GM12878 (cell line): ENCODE data around the gene GPR148. TPM values are rescaled to one million over a fixed set of nuclear protein-coding genes. Genes with fewer than 3 reads are reported as not detected.

Experiments used
- ATAC-seq: fragments of 200-7000 bp; cut with Tn5 transposase; 3 replicates; pipeline ENCODE4 v1.9.1; 2020; ENCODE audit warnings: mild to moderate bottlenecking, moderate library complexity
- BruUV-seq: library from RNA; stranded (reverse); fragments of 400-500 nt; replicated peaks from 2 replicates; lab custom pipeline; 2021; lab: Mats Ljungman, UMichigan
- CTCF ChIA-PET: fragments of 300-600 bp; sonication (Branson Sonifier 250); formaldehyde crosslinking; extraction: SDS; loops from one replicate; lab custom pipeline; 2021; ENCODE audit warnings: inconsistent platforms; lab: Yijun Ruan, JAX
- POLR2A ChIA-PET: fragments of 350-600 bp; formaldehyde crosslinking; extraction: SDS; loops from one replicate; lab custom pipeline; 2021; ENCODE audit warnings: inconsistent platforms; lab: Charles Lee
- RAD21 ChIA-PET: fragments of 300-600 bp; sonication (Branson Sonifier 250); formaldehyde crosslinking; loops from one replicate; lab custom pipeline; 2023; ENCODE audit warnings: antibody characterized with exemption; ENCODE audit not compliant: unreplicated experiment; lab: Charles Lee
- SMC1A ChIA-PET: fragments of 300-600 bp; sonication (Branson Sonifier 250); formaldehyde crosslinking; loops from one replicate; lab custom pipeline; 2023; ENCODE audit not compliant: unreplicated experiment, uncharacterized antibody; lab: Charles Lee
- DNase-seq: peaks from one replicate; pipeline ENCODE4 v3.0.0-alpha.2; 2011; ENCODE audit warnings: low read depth, low spot score
- FAIRE-seq: peaks from 3 replicates; lab custom pipeline; 2011; peaks lifted over from hg19 to GRCh38; lab: Jason Lieb, UNC
- H2AFZ ChIP-seq: 2 replicates; pipeline ENCODE4 v1.6.0; 2011; ENCODE audit warnings: low read depth, low read length, control low read depth; ENCODE audit not compliant: control insufficient read depth
- H3K27ac ChIP-seq: 2 replicates; pipeline ENCODE4 v1.5.1; 2011; ENCODE audit warnings: control low read depth; ENCODE audit not compliant: control insufficient read depth, insufficient read depth
- H3K27me3 ChIP-seq, 2 experiments: replicated peaks in 1 of 2; 2 replicates each; pipeline versions ENCODE4 v1.6.0 to v1.6.1; 2011; ENCODE audit warnings: low read length in 1 of 2; ENCODE audit not compliant: control insufficient read depth in 2 of 2, insufficient read depth in 2 of 2
- H3K36me3 ChIP-seq, 2 experiments: 2 replicates each; pipeline ENCODE4 v1.5.1; 2011; ENCODE audit warnings: low read length in 1 of 2; ENCODE audit not compliant: control insufficient read depth in 2 of 2, insufficient read depth in 2 of 2
- H3K4me1 ChIP-seq: 2 replicates; pipeline ENCODE4 v1.6.1; 2011; ENCODE audit warnings: mild to moderate bottlenecking, low read length, moderate library complexity, mixed read lengths; ENCODE audit not compliant: control insufficient read depth, insufficient read depth
- H3K4me2 ChIP-seq: 2 replicates; pipeline ENCODE4 v1.6.0; 2011; ENCODE audit warnings: control low read depth; ENCODE audit not compliant: control insufficient read depth, insufficient read depth
- H3K4me3 ChIP-seq: fragments of 200-600 bp; sonication (generic); 2 replicates; pipeline ENCODE4 v1.5.1; 2016
- H3K79me2 ChIP-seq: 2 replicates; pipeline ENCODE4 v1.6.0; 2011; ENCODE audit warnings: low read length; ENCODE audit not compliant: control insufficient read depth, insufficient read depth
- H3K9ac ChIP-seq: 2 replicates; pipeline ENCODE4 v1.8.0; 2011; ENCODE audit warnings: low read length, control low read depth, mixed read lengths; ENCODE audit not compliant: control insufficient read depth, insufficient read depth
- H3K9me3 ChIP-seq: replicated peaks from 3 replicates; pipeline ENCODE4 v1.5.1; 2011; ENCODE audit warnings: mild to moderate bottlenecking, low read length; ENCODE audit not compliant: control insufficient read depth, insufficient read depth
- H4K20me1 ChIP-seq: 2 replicates; pipeline ENCODE4 v1.6.0; 2011; ENCODE audit not compliant: control insufficient read depth, insufficient read depth
- ASH2L ChIP-seq: fragments of 300-600, 200-600 bp; sonication (generic); IDR thresholded peaks from 2 replicates; pipeline ENCODE4 v1.6.1; 2017; ENCODE audit warnings: low read depth, mild to moderate bottlenecking, borderline replicate concordance
- MAX ChIP-seq: IDR thresholded peaks from 2 replicates; pipeline ENCODE4 v1.6.1; 2012; ENCODE audit warnings: low read depth, low read length, improper control_type of control experiment
- NFIC ChIP-seq: IDR thresholded peaks from 2 replicates; pipeline ENCODE4 v1.6.1; 2012; ENCODE audit warnings: low read depth, mild to moderate bottlenecking, inconsistent platforms, low read length, moderate library complexity
- NFXL1 ChIP-seq: fragments of 450-650 bp; IDR thresholded peaks from 2 replicates; pipeline ENCODE4 v1.6.1; 2017; ENCODE audit warnings: antibody characterized with exemption, mild to moderate bottlenecking, borderline replicate concordance
- POU2F2 ChIP-seq: IDR thresholded peaks from 3 replicates; pipeline ENCODE4 v1.6.1; 2011; ENCODE audit warnings: low read depth, mild to moderate bottlenecking, low read length, borderline replicate concordance
- SMC3 ChIP-seq: IDR thresholded peaks from 2 replicates; pipeline ENCODE4 v1.6.1; 2011; ENCODE audit warnings: low read length, improper control_type of control experiment, borderline replicate concordance
- STAT1 ChIP-seq: fragments of 450-650 bp; conservative IDR thresholded peaks from 2 replicates; pipeline ENCODE4 v1.6.1; 2014; ENCODE audit warnings: antibody characterized with exemption, mild to moderate bottlenecking
- WRNIP1 ChIP-seq: IDR thresholded peaks from 2 replicates; pipeline ENCODE4 v1.6.1; 2011; ENCODE audit warnings: low read depth, low read length, improper control_type of control experiment, borderline replicate concordance
- WGBS: methylation state at CpG from one replicate; pipeline ENCODE4 v1.1.6; 2016; ENCODE audit warnings: low lambda C conversion rate; ENCODE audit not compliant: insufficient replicate concordance, insufficient coverage; ENCODE audit errors: missing lambda C conversion rate; 5-methylcytosine and 5-hydroxymethylcytosine counted together
- in situ Hi-C: fragments of 300-500 bp; cut with MboI; formaldehyde crosslinking; loops from 9 replicates; pipeline ENCODE4 v1.14.3; 2018; ENCODE audit warnings: mixed read lengths
- intact Hi-C: fragments of 100-400 bp; cut with micrococcal nuclease; formaldehyde crosslinking; loops from one replicate; pipeline ENCODE4 v1.14.2; 2022; ENCODE audit not compliant: unreplicated experiment
- polyA plus RNA-seq, 11 experiments: library from polyadenylated mRNA; depleted of rRNA in 4 of 11; unstranded in 6 of 11; stranded (reverse) in 5 of 11; fragments of >200 nt; fragmentation: Nextera tagmentation in 4 of 11; fragmentation: Illumina TruSeq in 1 of 11; extraction: Ambion mirVana in 4 of 11; extraction: Trizol in 1 of 11; gene quantifications; 1 replicate in 1 of 11; 2 replicates in 10 of 11; pipeline versions ENCODE4 v1.2.1 to v1.2.3, GENCODE V29; 2011 to 2016; ENCODE audit warnings: inconsistent platforms in 2 of 11, missing spikeins in 2 of 11, low read depth in 1 of 11
- total RNA-seq, 4 experiments: library from RNA; depleted of rRNA in 3 of 4; stranded (reverse); fragments of >200 nt in 3 of 4; fragmentation: Illumina TruSeq in 1 of 4; extraction: Trizol in 1 of 4; gene quantifications; 2 replicates each; pipeline versions ENCODE4 v1.2.1 to v1.2.3, GENCODE V29; 2013 to 2021

The GPR148 gene
- total and polyA plus RNA-seq, 10 of the 15 experiments (the other 5 are each of a cell fraction or from before 2014, with no cell fraction given), result not detected

GRCh38 chr2:130759906-130760753 is 31.3 kb downstream of the GPR148 start:
- peaks cover 3% of the 10 kb centered on the region in 2 experiments; a peak in 3 of 4 replicates for H3K27me3 ChIP-seq

More at GRCh38 chr2:130759906-130760753, 31.3 kb downstream of the GPR148 start:
- Histone ChIP-seq H3K4me1 (no peaks in the 10 kb centered on the region), H3K9me3 (no peaks in the 10 kb centered on the region), H3K9ac (no peak overlapping the region), H3K4me2 (no peak overlapping the region), H2AFZ (no peak overlapping the region), H3K36me3 (no peaks in the 10 kb centered on the region), H3K4me3 (no peak overlapping the region), H4K20me1 (no peaks in the 10 kb centered on the region), H3K27ac (no peak overlapping the region), H3K79me2 (no peaks in the 10 kb centered on the region)
- intact Hi-C loops (no loop called here), in situ Hi-C loops (no loop called here)
- DNase-seq (no peak), ATAC-seq (no peak), FAIRE-seq (no peak)
- CTCF ChIA-PET, result interaction anchor here (0.6 to 0.7 kb wide), 2 partner anchors 23 to 324 kb away, joined by 3 read pairs; no protein-coding TSS in a partner anchor
- POLR2A ChIA-PET, result no interaction called here
- no TSS peak for BruUV-seq
- TF ChIP-seq WRNIP1 (no peak), POU2F2 (no peak), MAX (no peak), NFIC (no peak), STAT1 (no peak), SMC3 (no peak), NFXL1 (no peak), ASH2L (no peak)
- 26% methylated on average over 10 of the region's 10 CpGs for WGBS
- SMC1A ChIA-PET, result no interaction called here
- RAD21 ChIA-PET, result no interaction called here
